GM21515 (cell line): ENCODE measurements around the gene RBM14.
"Not testable (repeated sequence)": the region's sequence is repeated elsewhere in the genome, so short reads cannot be mapped to it uniquely, and the experiment has no call there.

Experiments
- ATAC-seq: cut with Tn5 transposase; IDR thresholded peaks from one replicate; pipeline ENCODE4 v1.9.1; 2021; ENCODE audit not compliant: unreplicated experiment

The RBM14 gene

GRCh38 chr11:66598993-66599392, 17.4 kb upstream of the RBM14 start:
- no peak for ATAC-seq

GRCh38 chr11:66600219-66600618, 16.2 kb upstream of the RBM14 start:
- ATAC-seq, result no peak

GRCh38 chr11:66600631-66601233, 15.7 kb upstream of the RBM14 start:
- ATAC-seq, result no peak

GRCh38 chr11:66603072-66603471, 13.4 kb upstream of the RBM14 start:
- ATAC-seq, result no peak

DNA sequence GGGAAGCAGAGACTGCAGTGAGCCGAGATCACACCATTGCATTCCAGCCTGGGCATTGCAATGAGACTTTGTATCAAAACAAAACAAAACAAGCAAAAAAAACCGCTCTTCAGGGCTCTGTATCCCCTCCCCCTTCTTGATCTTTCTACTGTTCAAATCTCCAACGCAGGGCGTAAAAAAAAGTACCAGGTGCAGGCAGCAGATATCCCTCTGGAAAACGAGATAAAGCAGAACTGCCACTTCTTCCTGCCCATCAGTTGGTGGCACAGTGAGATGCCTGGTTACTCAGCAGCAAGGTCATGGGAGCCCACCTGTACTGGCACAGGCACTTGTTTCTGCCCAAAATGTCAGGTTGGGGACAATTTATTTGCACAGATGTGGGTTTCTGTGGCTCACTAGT, 12.3 kb upstream of the RBM14 start:
- ATAC-seq, result no peak

DNA sequence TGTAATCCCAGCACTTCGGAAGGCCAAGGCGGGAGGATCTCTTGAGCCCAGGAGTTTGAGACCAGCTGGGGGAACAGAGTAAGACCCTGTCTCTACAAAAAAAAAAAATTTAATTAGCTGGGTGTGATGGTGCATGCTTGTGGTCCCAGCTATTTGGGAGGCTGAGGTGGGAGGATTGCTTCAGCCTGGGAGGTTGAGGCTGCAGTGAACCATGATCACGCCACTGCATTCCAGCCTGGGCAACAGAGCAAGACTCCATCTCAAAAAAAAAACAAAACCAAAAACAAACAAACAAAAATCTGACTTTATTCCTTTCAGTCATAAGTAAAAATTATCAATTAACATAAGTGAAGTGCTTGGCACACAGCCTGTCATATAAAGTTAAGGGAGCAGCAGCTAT, 9.8 kb upstream of the RBM14 start:
- not testable (repeated sequence) for ATAC-seq

GRCh38 chr11:66607126-66607834, 9.2 kb upstream of the RBM14 start:
- ATAC-seq, result no peak

- no peak for ATAC-seq
These were observed 6.5 kb upstream of the RBM14 start for GRCh38 chr11:66609721-66610617.

DNA sequence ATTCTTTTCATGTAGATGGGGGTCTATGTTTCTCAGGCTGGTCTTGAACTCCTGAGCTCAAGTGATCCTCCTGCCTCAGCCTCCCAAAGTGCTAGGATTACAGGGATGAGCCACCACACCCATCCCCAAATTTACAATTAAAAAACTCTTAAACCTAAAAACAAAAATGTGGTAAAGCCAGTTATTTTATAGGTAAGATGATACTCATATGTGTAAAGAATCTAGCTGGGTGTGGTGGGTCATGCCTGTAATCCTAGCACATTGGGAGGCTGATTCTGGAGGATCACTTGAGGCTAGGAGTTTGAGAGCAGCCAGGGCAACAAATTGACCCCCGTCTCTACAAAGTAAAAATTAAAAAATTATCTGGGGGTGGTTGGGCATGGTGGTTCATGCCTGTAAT, 4.0 kb upstream of the RBM14 start:
- no peak for ATAC-seq

DNA sequence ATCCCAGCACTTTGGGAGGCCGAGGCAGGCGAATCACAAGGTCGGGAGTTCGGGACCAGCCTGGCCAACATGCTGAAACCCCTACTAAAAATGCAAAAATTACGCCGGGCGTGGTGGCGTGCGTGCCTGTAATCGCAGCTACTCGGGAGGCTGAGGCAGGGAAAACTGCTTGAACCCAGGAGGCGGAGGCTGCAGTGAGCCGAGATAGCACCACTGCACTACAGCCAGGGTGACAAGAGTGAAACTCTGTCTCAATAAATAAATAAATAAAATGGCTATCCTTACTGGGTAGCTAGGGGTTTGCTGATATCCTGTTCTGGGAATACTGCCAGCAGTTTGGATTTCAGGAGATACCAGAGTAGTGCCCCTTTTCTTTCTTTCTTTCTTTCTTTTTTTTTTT, 2.4 kb upstream of the RBM14 start:
- no peak for ATAC-seq

GRCh38 chr11:66617155-66617834, 865 bp downstream of the RBM14 start:
- no peak for ATAC-seq

DNA sequence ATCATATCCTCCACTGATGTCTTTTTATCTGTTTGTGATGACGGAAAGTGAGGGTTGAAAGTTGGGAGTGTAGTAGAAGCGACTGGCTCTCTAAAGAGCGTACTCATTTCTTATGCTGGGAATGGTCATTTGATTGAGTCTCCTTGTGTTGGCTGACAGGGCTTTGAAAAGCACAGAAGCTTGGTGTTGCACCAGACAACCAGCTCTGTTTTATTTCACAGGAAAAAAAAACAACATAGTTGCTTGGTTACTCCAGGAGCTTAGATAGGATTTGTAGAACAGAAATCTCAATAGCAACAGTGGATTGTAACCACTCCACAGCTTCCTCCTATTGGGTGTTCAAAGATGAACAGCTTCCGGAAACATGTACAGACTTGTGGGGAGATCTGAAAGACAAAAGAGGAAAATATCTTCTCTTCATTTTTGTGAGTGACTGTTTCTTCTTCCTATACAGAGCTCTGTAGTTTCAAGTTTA, 2.7 kb downstream of the RBM14 start:
- no peak for ATAC-seq

DNA sequence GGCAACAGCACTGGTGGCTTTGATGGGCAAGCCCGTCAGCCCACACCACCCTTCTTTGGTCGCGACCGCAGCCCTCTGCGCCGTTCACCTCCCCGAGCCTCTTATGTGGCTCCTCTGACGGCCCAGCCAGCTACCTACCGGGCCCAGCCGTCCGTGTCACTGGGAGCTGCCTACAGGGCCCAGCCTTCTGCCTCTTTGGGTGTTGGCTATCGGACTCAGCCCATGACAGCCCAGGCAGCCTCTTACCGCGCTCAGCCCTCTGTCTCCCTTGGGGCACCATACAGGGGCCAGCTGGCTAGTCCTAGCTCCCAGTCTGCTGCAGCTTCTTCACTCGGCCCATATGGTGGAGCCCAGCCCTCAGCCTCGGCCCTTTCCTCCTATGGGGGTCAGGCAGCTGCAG, 8.0 kb downstream of the RBM14 start:
- ATAC-seq, result no peak

- no peak for ATAC-seq
These were observed 8.8 kb downstream of the RBM14 start for GRCh38 chr11:66625041-66625751.

DNA sequence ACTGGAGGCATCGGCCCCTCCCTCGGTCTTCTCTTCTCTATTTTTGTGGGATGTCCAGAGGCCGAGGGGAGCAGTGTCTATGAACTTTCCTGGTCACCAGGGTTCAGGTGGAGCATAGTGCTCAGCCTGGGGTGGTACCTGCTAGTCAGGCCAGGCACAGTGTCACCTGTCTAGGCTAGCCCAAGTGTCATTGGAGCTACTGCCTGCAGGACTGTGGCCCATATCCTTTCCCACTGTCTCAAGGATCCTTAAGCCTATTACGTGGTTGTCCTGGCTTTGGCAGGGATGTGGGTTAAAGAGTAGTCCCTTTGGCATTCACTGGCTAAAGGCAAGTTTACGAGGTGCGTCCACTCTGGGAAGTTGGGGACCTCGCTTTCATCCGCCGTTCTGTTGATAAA, 9.3 kb downstream of the RBM14 start:
- ATAC-seq, result no peak

DNA sequence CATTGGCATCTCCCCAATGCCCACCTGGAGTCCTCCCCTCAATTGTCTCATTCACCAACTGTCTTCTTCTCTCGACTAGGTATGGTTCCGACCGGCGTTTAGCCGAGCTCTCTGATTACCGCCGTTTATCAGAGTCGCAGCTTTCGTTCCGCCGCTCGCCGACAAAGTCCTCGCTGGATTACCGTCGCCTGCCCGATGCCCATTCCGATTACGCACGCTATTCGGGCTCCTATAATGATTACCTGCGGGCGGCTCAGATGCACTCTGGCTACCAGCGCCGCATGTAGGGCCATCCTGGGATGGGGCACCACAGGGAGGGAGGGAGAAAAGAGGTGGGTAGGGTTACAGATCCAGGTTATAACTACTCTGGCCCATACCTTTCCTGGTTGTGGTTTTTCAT, 10.0 kb downstream of the RBM14 start:
- no peak for ATAC-seq

GRCh38 chr11:66626926-66627325, 10.5 kb downstream of the RBM14 start:
- ATAC-seq, result no peak

DNA sequence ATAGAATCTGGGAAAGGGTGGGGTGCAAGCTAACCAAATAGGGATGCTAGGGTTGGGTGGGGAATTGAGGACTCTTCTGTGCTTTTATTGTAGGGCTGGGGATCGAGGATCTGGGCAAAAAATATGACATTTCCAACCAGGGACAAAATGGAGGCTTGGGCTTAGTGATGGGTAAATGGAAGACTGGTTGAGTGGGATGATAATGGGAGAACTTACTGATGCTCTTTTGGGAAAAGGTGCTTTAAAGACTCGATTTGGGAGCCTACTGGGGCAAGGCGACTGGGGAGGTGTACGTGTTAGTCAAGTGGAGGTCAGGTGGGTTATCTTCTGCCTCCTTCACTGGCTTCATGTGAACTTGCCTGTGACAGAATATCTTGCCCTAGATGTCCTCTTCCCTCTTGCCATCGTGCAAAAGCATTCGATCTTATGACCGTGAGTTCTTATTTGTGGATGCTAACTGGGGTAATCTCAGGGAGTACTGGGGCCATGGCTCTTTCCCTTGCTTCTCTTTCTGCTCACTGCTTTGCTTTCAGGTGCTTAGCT, 11.7 kb downstream of the RBM14 start:
- no peak for ATAC-seq

GRCh38 chr11:66629356-66629755, 12.9 kb downstream of the RBM14 start:
- no peak for ATAC-seq

- ATAC-seq, result no peak
These were observed 15.5 kb downstream of the RBM14 start for GRCh38 chr11:66631883-66632282.
